HUES64 (cell line): Measurements from ENCODE around the gene DPRX.

ENCODE experiments used
- H3K27ac ChIP-seq: 2 replicates; pipeline ENCODE4 v1.7.0; 2013; ENCODE audit warnings: low read depth, low read length, inconsistent platforms
- H3K27me3 ChIP-seq: 2 replicates; pipeline ENCODE4 v1.6.1; 2013; ENCODE audit warnings: mild to moderate bottlenecking, low read length; ENCODE audit not compliant: insufficient read depth
- H3K36me3 ChIP-seq: 2 replicates; pipeline ENCODE4 v1.6.1; 2013; ENCODE audit warnings: mild to moderate bottlenecking, low read length; ENCODE audit not compliant: insufficient read depth
- H3K4me1 ChIP-seq: 2 replicates; pipeline ENCODE4 v1.6.1; 2013; ENCODE audit warnings: mild to moderate bottlenecking, low read length, moderate library complexity; ENCODE audit not compliant: insufficient read depth
- H3K4me3 ChIP-seq: 2 replicates; pipeline ENCODE4 v1.5.1; 2013; ENCODE audit warnings: mild to moderate bottlenecking, low read length, moderate library complexity
- H3K9ac ChIP-seq: 2 replicates; pipeline ENCODE4 v1.6.1; 2013; ENCODE audit warnings: mild to moderate bottlenecking, low read depth, low read length
- H3K9me3 ChIP-seq: 2 replicates; pipeline ENCODE4 v1.6.1; 2013; ENCODE audit warnings: low read depth, low read length; ENCODE audit not compliant: insufficient read depth
- WGBS: fragments of 150-250, 120-280 bp; methylation state at CpG from one replicate; pipeline ENCODE4 v1.1.7; 2013; ENCODE audit warnings: missing lambda C conversion rate; 5-methylcytosine and 5-hydroxymethylcytosine counted together

DPRX gene

GRCh38 chr19:53647350-53647749 is 15.6 kb downstream of the DPRX start:
- no peak overlapping the region for H3K4me3 ChIP-seq
- H3K27ac ChIP-seq = no peak overlapping the region
- H3K4me1 ChIP-seq = peaks cover 21% of the 10 kb centered on the region
- H3K9ac ChIP-seq = no peak overlapping the region
- peaks cover 25% of the 10 kb centered on the region for H3K9me3 ChIP-seq
- H3K27me3 ChIP-seq = no peaks in the 10 kb centered on the region
- 93% methylated on average over 13 of the region's 13 CpGs for WGBS
- no peaks in the 10 kb centered on the region for H3K36me3 ChIP-seq

DNA sequence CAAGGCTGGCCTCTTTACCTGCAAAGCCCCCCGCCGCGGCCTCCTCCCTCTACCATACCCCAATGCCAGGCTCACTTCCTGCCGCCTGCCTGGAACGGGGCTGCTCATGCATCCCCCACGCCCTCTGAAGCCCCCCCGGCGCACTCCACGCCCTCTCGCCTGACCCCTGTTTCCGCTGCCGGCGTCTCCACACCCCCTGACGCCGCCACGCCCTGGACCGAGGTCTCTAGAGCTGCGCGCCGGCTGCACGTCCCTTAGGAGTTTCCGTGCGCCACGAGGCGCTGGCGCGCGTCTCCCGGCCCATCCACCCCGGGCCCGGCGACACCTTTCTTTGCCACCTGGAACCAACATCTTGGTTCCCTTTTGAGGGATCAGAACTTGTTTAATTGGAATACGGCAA is 16.0 kb downstream of the DPRX start:
- Histone ChIP-seq H3K9ac (no peak overlapping the region), H3K27ac (no peak overlapping the region), H3K36me3 (no peaks in the 10 kb centered on the region), H3K4me3 (no peak overlapping the region), H3K4me1 (peaks cover 16% of the 10 kb centered on the region), H3K9me3 (peaks cover 28% of the 10 kb centered on the region), H3K27me3 (no peaks in the 10 kb centered on the region)
- 96% methylated on average over 33 of the region's 33 CpGs for WGBS

GRCh38 chr19:53649746-53650593 is 18.2 kb downstream of the DPRX start:
- Histone ChIP-seq H3K36me3 (no peaks in the 10 kb centered on the region), H3K4me3 (no peak overlapping the region), H3K27ac (no peak overlapping the region), H3K9ac (no peak overlapping the region), H3K9me3 (peaks cover 39% of the 10 kb centered on the region), H3K4me1 (no peaks in the 10 kb centered on the region), H3K27me3 (no peaks in the 10 kb centered on the region)
- 94% methylated on average over 34 of the region's 34 CpGs for WGBS

GRCh38 chr19:53652476-53652875 is 20.7 kb downstream of the DPRX start:
- H3K27ac ChIP-seq = no peak overlapping the region
- peaks cover 2% of the 10 kb centered on the region; the same call in 1 of the 2 replicates for H3K36me3 ChIP-seq
- no peaks in the 10 kb centered on the region for H3K4me1 ChIP-seq
- no peak overlapping the region for H3K9ac ChIP-seq
- no peak overlapping the region for H3K4me3 ChIP-seq
- 95% methylated on average over 6 of the region's 6 CpGs for WGBS
- peaks cover 55% of the 10 kb centered on the region for H3K9me3 ChIP-seq
- H3K27me3 ChIP-seq = no peaks in the 10 kb centered on the region

- Histone ChIP-seq H3K4me1 (peaks cover 9% of the 10 kb centered on the region; the same call in 1 of the 2 replicates), H3K9me3 (peaks cover 43% of the 10 kb centered on the region), H3K9ac (no peak overlapping the region), H3K27me3 (no peaks in the 10 kb centered on the region), H3K4me3 (no peak overlapping the region), H3K36me3 (peaks cover 2% of the 10 kb centered on the region; the same call in 1 of the 2 replicates), H3K27ac (no peak overlapping the region)
- 92% methylated on average over 8 of the region's 8 CpGs for WGBS
These were observed 23.4 kb downstream of the DPRX start for GRCh38 chr19:53655042-53655665.

DNA sequence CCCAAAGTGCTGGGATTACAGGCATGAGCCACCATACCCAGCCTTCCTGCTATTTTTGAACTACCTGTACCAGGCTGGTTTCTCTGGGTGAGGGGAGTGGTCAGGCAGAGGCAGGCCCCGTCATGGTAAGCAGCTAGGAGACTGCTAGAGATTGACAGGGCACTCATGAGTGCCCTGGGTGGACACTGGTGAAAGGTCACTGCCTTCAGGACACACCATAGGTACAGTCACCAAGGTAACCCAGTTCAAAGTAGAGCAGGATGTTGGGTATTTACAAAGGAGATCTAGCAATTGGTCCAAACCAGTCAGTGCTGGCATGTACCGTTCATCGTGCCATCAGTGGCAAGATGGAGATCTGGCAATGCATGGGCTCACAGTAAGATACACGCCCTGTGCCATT is 25.5 kb downstream of the DPRX start:
- no peak overlapping the region for H3K27ac ChIP-seq
- peaks cover 31% of the 10 kb centered on the region for H3K9me3 ChIP-seq
- peaks cover 2% of the 10 kb centered on the region; the same call in 1 of the 2 replicates for H3K36me3 ChIP-seq
- H3K4me1 ChIP-seq = peaks cover 27% of the 10 kb centered on the region
- no peaks in the 10 kb centered on the region for H3K27me3 ChIP-seq
- H3K4me3 ChIP-seq = no peak overlapping the region
- no peak overlapping the region for H3K9ac ChIP-seq
- WGBS = 96% methylated on average over 4 of the region's 4 CpGs

- no peak overlapping the region for H3K4me3 ChIP-seq
- H3K9ac ChIP-seq = no peak overlapping the region
- H3K4me1 ChIP-seq = peaks cover 27% of the 10 kb centered on the region
- H3K36me3 ChIP-seq = peaks cover 2% of the 10 kb centered on the region; the same call in 1 of the 2 replicates
- H3K27me3 ChIP-seq = no peaks in the 10 kb centered on the region
- H3K27ac ChIP-seq = no peak overlapping the region
- peaks cover 27% of the 10 kb centered on the region for H3K9me3 ChIP-seq
- WGBS = 94% methylated on average over 7 of the region's 7 CpGs
These were observed 26.0 kb downstream of the DPRX start for GRCh38 chr19:53657778-53658177.

GRCh38 chr19:53659292-53659691 is 27.5 kb downstream of the DPRX start:
- Histone ChIP-seq H3K4me3 (no peak overlapping the region), H3K9ac (no peak overlapping the region), H3K4me1 (peaks cover 27% of the 10 kb centered on the region), H3K27ac (peak overlapping the region; percentile 9; the same call in 1 of the 2 replicates), H3K9me3 (peaks cover 23% of the 10 kb centered on the region), H3K36me3 (peaks cover 2% of the 10 kb centered on the region; the same call in 1 of the 2 replicates), H3K27me3 (no peaks in the 10 kb centered on the region)
- 32% methylated on average over 5 of the region's 6 CpGs for WGBS

DNA sequence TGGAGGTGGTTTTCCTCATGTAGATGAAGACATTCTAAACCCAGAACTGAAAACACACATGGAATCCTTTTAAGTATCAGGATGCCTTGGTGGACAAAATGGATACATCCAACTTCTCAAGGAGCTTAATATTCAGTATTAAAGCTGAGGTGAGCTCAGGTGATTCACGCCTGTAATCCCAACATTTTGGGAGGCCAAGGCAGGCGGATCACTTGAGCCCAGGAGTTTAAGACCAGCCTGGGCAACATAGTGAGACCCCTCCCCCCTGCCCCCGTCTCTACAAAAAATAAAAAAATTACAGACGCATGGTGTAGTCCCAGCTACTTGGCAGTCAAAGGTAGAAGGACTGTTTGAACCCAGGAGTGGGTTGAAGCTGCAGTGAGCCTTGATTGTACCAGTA is 28.8 kb downstream of the DPRX start:
- H3K9me3 ChIP-seq = peaks cover 10% of the 10 kb centered on the region
- H3K27me3 ChIP-seq = no peaks in the 10 kb centered on the region
- peak overlapping the region; percentile 97 for H3K27ac ChIP-seq
- peaks cover 30% of the 10 kb centered on the region for H3K4me1 ChIP-seq
- H3K36me3 ChIP-seq = peaks cover 2% of the 10 kb centered on the region; the same call in 1 of the 2 replicates
- H3K4me3 ChIP-seq = peak overlapping the region; percentile 15; the same call in 1 of the 2 replicates
- WGBS = 57% methylated on average over 3 of the region's 4 CpGs
- H3K9ac ChIP-seq = peak overlapping the region; percentile 34

DNA sequence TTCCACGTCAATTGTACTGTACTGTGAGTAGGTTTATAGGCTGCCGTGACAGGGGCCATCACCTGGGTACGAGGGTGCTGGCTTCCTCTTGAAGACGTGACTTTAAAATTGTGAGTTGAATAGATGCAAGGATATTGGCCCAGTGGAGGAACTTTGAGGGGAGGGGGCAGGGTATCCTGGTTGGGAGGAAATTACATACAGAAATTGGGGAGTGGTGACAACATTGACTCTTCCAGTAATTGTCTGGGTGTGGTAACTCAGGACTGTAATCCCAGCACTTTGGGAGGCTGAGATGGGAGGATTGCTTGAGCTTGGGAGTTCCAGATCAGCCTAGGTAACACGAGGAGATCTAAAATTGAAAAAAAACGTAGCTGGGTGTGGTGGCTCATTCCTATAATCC is 30.4 kb downstream of the DPRX start:
- H3K36me3 ChIP-seq = no peaks in the 10 kb centered on the region
- no peak overlapping the region for H3K4me3 ChIP-seq
- WGBS = 88% methylated on average over 6 of the region's 6 CpGs
- H3K4me1 ChIP-seq = peaks cover 34% of the 10 kb centered on the region
- no peaks in the 10 kb centered on the region for H3K27me3 ChIP-seq
- H3K27ac ChIP-seq = peak overlapping the region; percentile 97; the same call in 1 of the 2 replicates
- no peaks in the 10 kb centered on the region for H3K9me3 ChIP-seq
- H3K9ac ChIP-seq = no peak overlapping the region

- no peak overlapping the region for H3K4me3 ChIP-seq
- 90% methylated on average over 12 of the region's 12 CpGs for WGBS
These were observed 32.4 kb downstream of the DPRX start for GRCh38 chr19:53664152-53664551.

More at GRCh38 chr19:53664152-53664551, 32.4 kb downstream of the DPRX start:
- Histone ChIP-seq H3K36me3 (no peaks in the 10 kb centered on the region), H3K27me3 (no peaks in the 10 kb centered on the region), H3K27ac (no peak overlapping the region), H3K9me3 (no peaks in the 10 kb centered on the region), H3K9ac (no peak overlapping the region), H3K4me1 (peaks cover 33% of the 10 kb centered on the region)
